AG04449 (cell line): ENCODE data around the gene FRMD6.

Source experiments
- CTCF ChIA-PET: fragments of 350-600 bp; formaldehyde crosslinking; extraction: SDS; loops from one replicate; lab custom pipeline; 2021; ENCODE audit warnings: antibody characterized with exemption; lab: Yijun Ruan, JAX
- POLR2A ChIA-PET: fragments of 400-600, 350-600 bp; formaldehyde crosslinking; extraction: SDS; loops from one replicate; lab custom pipeline; 2020; ENCODE audit warnings: antibody characterized with exemption, inconsistent platforms; lab: Yijun Ruan, JAX
- DNase-seq: peaks from one replicate; pipeline ENCODE4 v3.0.0-alpha.2; 2010; ENCODE audit warnings: low read depth, low spot score
- H3K4me3 ChIP-seq: 2 replicates; pipeline ENCODE4 v1.5.1; 2011; ENCODE audit warnings: low read depth, mild to moderate bottlenecking, control low read depth, low read length
- TF ChIP-seq, protein P1 (sequence below): IDR thresholded peaks from one replicate; pipeline ENCODE4 v1.5.1; 2011; ENCODE audit warnings: mild to moderate bottlenecking, moderate library complexity, low read length, control low read depth, inconsistent platforms; ENCODE audit not compliant: insufficient read depth; ENCODE audit errors: missing control alignments

Gene FRMD6

DNA sequence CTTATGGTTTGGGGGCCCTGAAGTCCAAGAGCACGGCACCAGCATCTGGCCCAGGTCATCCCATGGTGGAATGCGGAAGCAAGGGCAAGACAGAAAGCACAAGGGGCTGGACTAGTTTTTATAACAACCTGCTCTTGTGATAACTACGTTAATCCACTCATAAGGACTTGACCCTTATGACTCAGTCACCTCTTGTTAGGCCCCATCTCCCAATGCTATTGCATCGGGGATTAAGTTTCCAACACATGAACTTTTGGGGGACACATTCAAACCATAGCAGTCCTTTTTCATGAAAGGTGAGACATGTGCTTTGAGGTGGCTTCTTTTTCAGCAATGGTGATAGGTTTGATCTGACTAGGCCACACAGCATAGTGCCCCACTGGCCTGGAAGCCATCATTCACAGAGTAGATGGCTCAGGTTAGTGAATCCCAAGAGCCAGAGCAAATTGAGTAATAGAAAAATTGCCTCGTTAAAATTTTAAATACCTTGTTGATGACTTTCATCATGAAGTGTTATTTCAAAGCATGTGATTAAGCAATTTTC is 12.1 kb downstream of the FRMD6 start:
- ChIA-PET CTCF (interaction anchor here (1.8 to 2.8 kb wide), 2 partner anchors 11 to 381 kb away, joined by 8 to 11 read pairs; partner anchors contain the start of gene FRMD6), POLR2A (interaction anchor here (0.9 to 2.4 kb wide), 2 partner anchors 9 to 11 kb away, joined by 3 to 5 read pairs; no protein-coding TSS in a partner anchor)
- DNase-seq: no peak
- TF ChIP-seq, protein P1, sequence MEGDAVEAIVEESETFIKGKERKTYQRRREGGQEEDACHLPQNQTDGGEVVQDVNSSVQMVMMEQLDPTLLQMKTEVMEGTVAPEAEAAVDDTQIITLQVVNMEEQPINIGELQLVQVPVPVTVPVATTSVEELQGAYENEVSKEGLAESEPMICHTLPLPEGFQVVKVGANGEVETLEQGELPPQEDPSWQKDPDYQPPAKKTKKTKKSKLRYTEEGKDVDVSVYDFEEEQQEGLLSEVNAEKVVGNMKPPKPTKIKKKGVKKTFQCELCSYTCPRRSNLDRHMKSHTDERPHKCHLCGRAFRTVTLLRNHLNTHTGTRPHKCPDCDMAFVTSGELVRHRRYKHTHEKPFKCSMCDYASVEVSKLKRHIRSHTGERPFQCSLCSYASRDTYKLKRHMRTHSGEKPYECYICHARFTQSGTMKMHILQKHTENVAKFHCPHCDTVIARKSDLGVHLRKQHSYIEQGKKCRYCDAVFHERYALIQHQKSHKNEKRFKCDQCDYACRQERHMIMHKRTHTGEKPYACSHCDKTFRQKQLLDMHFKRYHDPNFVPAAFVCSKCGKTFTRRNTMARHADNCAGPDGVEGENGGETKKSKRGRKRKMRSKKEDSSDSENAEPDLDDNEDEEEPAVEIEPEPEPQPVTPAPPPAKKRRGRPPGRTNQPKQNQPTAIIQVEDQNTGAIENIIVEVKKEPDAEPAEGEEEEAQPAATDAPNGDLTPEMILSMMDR: no peak
- H3K4me3 ChIP-seq: no peak overlapping the region

DNA sequence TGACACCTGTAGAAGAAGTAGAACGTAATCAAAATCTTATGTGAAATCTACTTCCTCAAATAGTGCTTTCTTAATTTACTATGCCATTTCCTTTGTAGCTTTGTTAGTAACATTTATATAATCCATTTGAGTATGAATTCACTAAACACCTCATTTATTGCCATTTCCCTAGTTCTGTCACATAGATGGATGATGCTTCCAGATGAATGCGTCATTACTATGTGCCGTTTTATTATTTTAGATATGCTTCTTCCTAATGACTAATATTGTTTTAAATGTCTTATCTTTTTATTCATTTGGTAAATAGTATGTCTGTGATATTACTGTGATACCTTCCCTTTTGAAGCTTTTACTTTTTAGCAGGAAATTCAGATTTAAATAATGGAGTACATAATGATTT is 14.4 kb downstream of the FRMD6 start:
- TF ChIP-seq, protein P1: no peak
- ChIA-PET POLR2A (no interaction called here), CTCF (interaction anchor here (1.3 kb wide), 2 partner anchors 10 to 111 kb away, joined by 3 to 4 read pairs; no protein-coding TSS in a partner anchor)
- DNase-seq: no peak
- H3K4me3 ChIP-seq: no peak overlapping the region

DNA sequence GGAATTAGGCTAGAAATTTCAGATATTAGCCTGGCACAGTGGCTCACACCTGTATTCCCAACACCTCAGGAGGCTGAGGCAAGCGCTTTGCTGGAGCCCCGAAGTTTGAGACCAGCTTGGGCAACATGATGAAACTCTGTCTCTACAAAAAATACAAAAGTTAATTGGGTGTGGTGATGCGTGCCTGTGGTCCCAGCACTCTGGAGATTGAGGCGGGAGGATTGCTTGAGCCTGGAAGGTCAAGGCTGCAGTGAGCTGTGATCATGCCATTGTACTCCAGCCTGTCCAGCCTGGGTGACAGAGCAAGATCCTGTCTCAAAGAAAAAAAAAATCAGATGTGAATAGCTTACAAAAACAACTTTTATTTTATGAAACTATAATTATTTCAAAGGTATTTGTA is 15.1 kb downstream of the FRMD6 start:
- DNase-seq: no peak
- ChIA-PET POLR2A (no interaction called here), CTCF (interaction anchor here (1.3 to 1.5 kb wide), 2 partner anchors 9 to 110 kb away, joined by 4 read pairs; no protein-coding TSS in a partner anchor)
- H3K4me3 ChIP-seq: no peak overlapping the region
- TF ChIP-seq, protein P1: no peak

DNA sequence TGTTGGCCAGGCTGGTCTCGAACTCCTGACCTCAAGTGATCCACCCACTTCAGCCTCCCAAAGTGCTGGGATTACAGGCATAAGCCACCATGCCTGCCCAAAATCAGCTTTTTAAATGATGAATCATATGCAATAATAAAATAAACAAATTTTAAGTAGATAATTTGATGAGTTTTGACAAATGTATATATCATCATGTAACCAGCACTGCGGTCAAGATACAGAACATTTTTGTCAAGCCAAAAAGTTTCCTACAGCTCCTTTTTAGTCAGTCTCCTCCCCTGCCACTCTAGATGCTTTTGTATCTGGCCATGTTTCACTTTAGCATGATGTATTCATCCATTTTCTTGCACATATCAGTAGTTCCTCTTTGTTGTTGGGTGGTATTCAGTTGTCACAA is 17.2 kb downstream of the FRMD6 start:
- DNase-seq: no peak
- ChIA-PET POLR2A (interaction anchor here (0.6 kb wide), 1 partner anchor 325 kb away, joined by 4 read pairs; no protein-coding TSS in a partner anchor), CTCF (interaction anchor here (0.6 to 1.1 kb wide), 2 partner anchors 24 to 386 kb away, joined by 3 to 4 read pairs; no protein-coding TSS in a partner anchor)
- TF ChIP-seq, protein P1: no peak
- no peak overlapping the region for H3K4me3 ChIP-seq

DNA sequence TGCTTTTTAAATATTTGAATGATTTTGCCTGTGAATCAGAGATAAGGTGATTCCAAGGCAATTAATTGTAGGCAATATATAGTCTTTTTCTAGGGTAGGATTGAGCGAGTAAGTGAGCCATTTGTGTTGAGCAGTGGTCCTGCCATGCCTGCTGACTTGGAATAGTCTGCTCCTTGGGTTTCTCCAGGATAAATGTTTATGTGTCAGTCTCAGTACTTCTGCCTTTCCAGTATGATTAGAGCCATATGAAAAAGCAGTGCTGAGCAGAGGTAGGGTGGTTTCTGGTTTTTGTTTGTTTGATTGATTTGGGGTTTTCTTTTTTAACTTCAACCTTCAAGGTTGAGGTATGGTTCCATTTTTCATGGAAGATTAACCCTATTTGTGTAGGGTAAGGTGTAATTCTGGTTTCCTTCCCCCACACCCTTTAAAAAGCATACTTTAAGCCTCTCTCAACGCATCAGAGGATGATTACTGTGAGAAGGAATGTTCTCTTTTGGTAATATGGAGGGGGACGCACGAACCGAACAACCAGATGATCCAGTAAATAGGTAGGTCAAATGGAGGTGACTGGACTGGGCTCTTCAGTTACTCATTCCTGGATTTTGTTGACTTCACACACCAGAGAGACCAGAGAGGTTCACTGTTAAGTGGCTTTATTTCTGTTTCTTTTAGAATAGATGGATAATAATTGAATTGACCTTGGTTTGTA is 22.7 kb downstream of the FRMD6 start:
- ChIA-PET CTCF (no interaction called here), POLR2A (no interaction called here)
- no peak for DNase-seq
- TF ChIP-seq, protein P1: no peak
- H3K4me3 ChIP-seq: no peak overlapping the region

DNA sequence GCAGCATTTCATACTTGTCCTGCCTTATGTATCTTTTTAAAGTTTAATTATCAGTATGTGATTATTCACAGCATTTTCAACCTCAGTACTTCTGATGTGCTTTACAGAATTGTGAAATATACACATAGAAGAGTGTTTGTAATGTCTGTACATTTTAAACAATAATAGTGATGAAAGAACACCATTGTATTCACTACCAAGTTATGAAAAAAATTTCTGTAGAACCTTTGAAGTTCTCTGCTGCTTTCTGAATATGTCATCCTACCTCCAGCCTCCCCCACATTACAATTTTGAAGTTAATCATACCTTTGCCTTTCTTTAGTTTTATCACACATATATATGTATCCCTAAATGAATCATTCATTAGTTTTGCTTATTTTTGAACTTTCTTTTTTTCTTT is 24.8 kb downstream of the FRMD6 start:
- ChIA-PET POLR2A (no interaction called here), CTCF (interaction anchor here (0.9 kb wide), 1 partner anchor 141 kb away, joined by 3 read pairs; no protein-coding TSS in a partner anchor)
- no peak for DNase-seq
- TF ChIP-seq, protein P1: no peak
- H3K4me3 ChIP-seq: no peak overlapping the region
